Measurements from ENCODE around the gene MMS22L. TPM values are rescaled to one million over a fixed set of nuclear protein-coding genes. Genes with fewer than 3 reads are reported as not detected.

The MMS22L gene
- total RNA-seq, 1 donor from 2014 or later = 8.8 TPM

GRCh38 chr6:97207383-97207782 lies 75.6 kb downstream of the MMS22L start:
- DNase-seq (no peak), ATAC-seq (no peak)
- no peaks in the 10 kb centered on the region for H3K4me1 ChIP-seq
- no peak for TF ChIP-seq CTCF (IDR thresholded peaks at IDR 0.05)
- H3K4me3 ChIP-seq = no peak overlapping the region
- H3K27ac ChIP-seq = no peak overlapping the region
- H3K27me3 ChIP-seq (ENCODE audit: low read depth) = no peaks in the 10 kb centered on the region
- H3K9me3 ChIP-seq = no peaks in the 10 kb centered on the region
- no peaks in the 10 kb centered on the region for H3K36me3 ChIP-seq
- intact Hi-C loops (cut with DNase I) = no loop called here

GRCh38 chr6:97205966-97206365 lies 77.0 kb downstream of the MMS22L start:
- intact Hi-C loops (cut with DNase I) = no loop called here
- Histone ChIP-seq H3K4me3 (no peak overlapping the region), H3K27ac (no peak overlapping the region), H3K9me3 (no peaks in the 10 kb centered on the region), H3K4me1 (no peaks in the 10 kb centered on the region), H3K27me3 (ENCODE audit: low read depth) (no peaks in the 10 kb centered on the region), H3K36me3 (no peaks in the 10 kb centered on the region)
- no peak for ATAC-seq
- no peak for TF ChIP-seq CTCF (IDR thresholded peaks at IDR 0.05)
- DNase-seq = no peak

- Histone ChIP-seq H3K4me1 (no peaks in the 10 kb centered on the region), H3K36me3 (no peaks in the 10 kb centered on the region), H3K27ac (no peak overlapping the region), H3K27me3 (ENCODE audit: low read depth) (no peaks in the 10 kb centered on the region), H3K4me3 (no peak overlapping the region), H3K9me3 (no peaks in the 10 kb centered on the region)
- no peak for ATAC-seq
- intact Hi-C loops (cut with DNase I) = no loop called here
- DNase-seq = no peak
- no peak for TF ChIP-seq CTCF (IDR thresholded peaks at IDR 0.05)
Observed at GRCh38 chr6:97203343-97203742, 79.7 kb downstream of the MMS22L start.

- TF ChIP-seq CTCF (IDR thresholded peaks at IDR 0.05) = no peak
- ATAC-seq (no peak), DNase-seq (no peak)
- intact Hi-C loops (cut with DNase I) = no loop called here
- Histone ChIP-seq H3K9me3 (no peaks in the 10 kb centered on the region), H3K27ac (no peak overlapping the region), H3K27me3 (ENCODE audit: low read depth) (no peaks in the 10 kb centered on the region), H3K4me1 (no peaks in the 10 kb centered on the region), H3K4me3 (no peak overlapping the region), H3K36me3 (no peaks in the 10 kb centered on the region)
Observed at GRCh38 chr6:97198046-97198565, 84.9 kb downstream of the MMS22L start.

- H3K27ac ChIP-seq = no peak overlapping the region
- no peaks in the 10 kb centered on the region for H3K9me3 ChIP-seq
- DNase-seq (no peak), ATAC-seq (no peak)
- intact Hi-C loops (cut with DNase I) = no loop called here
- H3K4me1 ChIP-seq = no peaks in the 10 kb centered on the region
- no peak overlapping the region for H3K4me3 ChIP-seq
- no peaks in the 10 kb centered on the region for H3K36me3 ChIP-seq
- TF ChIP-seq CTCF (IDR thresholded peaks at IDR 0.05) = no peak
- no peaks in the 10 kb centered on the region for H3K27me3 ChIP-seq (ENCODE audit: low read depth)
Observed at GRCh38 chr6:97195117-97195516, 87.9 kb downstream of the MMS22L start.

GRCh38 chr6:97189767-97190166 lies 93.2 kb downstream of the MMS22L start:
- ATAC-seq (no peak), DNase-seq (no peak)
- Histone ChIP-seq H3K9me3 (no peaks in the 10 kb centered on the region), H3K4me1 (no peaks in the 10 kb centered on the region), H3K36me3 (no peaks in the 10 kb centered on the region), H3K27ac (no peak overlapping the region), H3K27me3 (ENCODE audit: low read depth) (no peaks in the 10 kb centered on the region), H3K4me3 (no peak overlapping the region)
- intact Hi-C loops (cut with DNase I) = loop anchor here (10.0 kb wide), 1 partner anchor 205 kb away; no protein-coding TSS in a partner anchor
- no peak for TF ChIP-seq CTCF (IDR thresholded peaks at IDR 0.05)

Measured in lower lobe of right lung (tissue), 2 donors.